OCI-LY7 (cell line): ENCODE data around the gene NMD3. TPM values are rescaled to one million over a fixed set of nuclear protein-coding genes. Genes with fewer than 3 reads are reported as not detected.

Source experiments
- BruUV-seq: library from RNA; stranded (reverse); fragments of 400-500 nt; replicated peaks from 2 replicates; lab custom pipeline; 2021; lab: Mats Ljungman, UMichigan
- CTCF ChIA-PET: fragments of 300-600 bp; sonication (Branson Sonifier 250); formaldehyde crosslinking; loops from one replicate; lab custom pipeline; 2022; ENCODE audit warnings: antibody characterized with exemption; ENCODE audit not compliant: unreplicated experiment; lab: Charles Lee
- POLR2A ChIA-PET: fragments of 300-600 bp; sonication (Branson Sonifier 250); formaldehyde crosslinking; loops from one replicate; lab custom pipeline; 2022; ENCODE audit warnings: antibody characterized with exemption; lab: Charles Lee
- DNase-seq: peaks from one replicate; pipeline ENCODE4 v3.0.0-alpha.2; 2015; ENCODE audit warnings: low spot score
- H2AFZ ChIP-seq: fragments of 200-600 bp; sonication (generic), shearing (Covaris generic); 2 replicates; pipeline ENCODE4 v1.6.1; 2014; ENCODE audit warnings: mild to moderate bottlenecking, antibody characterized with exemption, low read length, moderate library complexity
- H3K27ac ChIP-seq: fragments of 200-600 bp; sonication (generic); 2 replicates; pipeline ENCODE4 v1.5.1; 2014; ENCODE audit warnings: mixed run types, low read depth, mild to moderate bottlenecking, moderate library complexity, low read length, inconsistent platforms; ENCODE audit not compliant: poor library complexity, severe bottlenecking
- H3K36me3 ChIP-seq: fragments of 200-600 bp; sonication (generic); 2 replicates; pipeline ENCODE4 v1.6.1; 2014; ENCODE audit warnings: mild to moderate bottlenecking, antibody characterized with exemption, low read length, moderate library complexity, mixed read lengths; ENCODE audit not compliant: insufficient read depth
- H3K4me1 ChIP-seq: fragments of 200-600 bp; sonication (generic); 2 replicates; pipeline ENCODE4 v1.5.1; 2014; ENCODE audit warnings: mild to moderate bottlenecking, low read length; ENCODE audit not compliant: insufficient read depth, poor library complexity, severe bottlenecking
- H3K4me2 ChIP-seq: fragments of 200-600 bp; sonication (generic); 2 replicates; pipeline ENCODE4 v1.6.1; 2014; ENCODE audit warnings: mild to moderate bottlenecking, low read length
- H3K4me3 ChIP-seq: fragments of 200-600 bp; sonication (generic); 2 replicates; pipeline ENCODE4 v1.5.1; 2014; ENCODE audit warnings: mild to moderate bottlenecking, low read depth, low read length; ENCODE audit not compliant: poor library complexity, severe bottlenecking
- H3K79me2 ChIP-seq: fragments of 200-600 bp; sonication (generic); 2 replicates; pipeline ENCODE4 v1.6.1; 2016; ENCODE audit warnings: low read depth, mild to moderate bottlenecking, low read length, moderate library complexity, mixed read lengths; ENCODE audit not compliant: insufficient read depth
- H3K9me2 ChIP-seq: fragments of 200-600 bp; sonication (generic); 2 replicates; pipeline ENCODE4 v1.6.1; 2016; ENCODE audit warnings: mild to moderate bottlenecking, low read length, mixed read lengths; ENCODE audit not compliant: insufficient read depth
- H3K9me3 ChIP-seq: fragments of 200-600 bp; sonication (generic); 2 replicates; pipeline ENCODE4 v1.6.1; 2014; ENCODE audit warnings: mild to moderate bottlenecking, mixed run types, low read length, mixed read lengths
- H4K20me1 ChIP-seq: fragments of 200-600 bp; sonication (generic); 2 replicates; pipeline ENCODE4 v1.6.1; 2014; ENCODE audit warnings: mild to moderate bottlenecking, antibody characterized with exemption, low read length, moderate library complexity, mixed read lengths; ENCODE audit not compliant: insufficient read depth
- EZH2phosphoT487 ChIP-seq: fragments of 200-600 bp; sonication (generic); IDR thresholded peaks from 2 replicates; pipeline ENCODE4 v1.6.1; 2018; ENCODE audit warnings: low read depth, borderline replicate concordance, mild to moderate bottlenecking, mixed run types, antibody characterized with exemption, low read length, moderate library complexity, mixed read lengths
- intact Hi-C: fragments of 100-400 bp; cut with micrococcal nuclease; formaldehyde crosslinking; loops from one replicate; pipeline ENCODE4 v1.10.0; 2022; ENCODE audit not compliant: unreplicated experiment
- total RNA-seq, 2 experiments: library from RNA; depleted of rRNA in 1 of 2; stranded (reverse); fragments of >200 nt in 1 of 2; shearing (Covaris generic) in 1 of 2; gene quantifications; 2 replicates each; pipeline ENCODE4 v1.2.3, GENCODE V29; 2014 to 2022
- TF ChIP-seq, protein P1 (sequence below): fragments of 200-600 bp; sonication (generic); conservative IDR thresholded peaks from 2 replicates; pipeline ENCODE4 v1.5.1; 2014; ENCODE audit warnings: mild to moderate bottlenecking, antibody characterized with exemption, low read length, moderate library complexity, mixed read lengths

The NMD3 gene
- total RNA-seq, 2 experiments from 2014 or later: 30.0 to 55.2 TPM

DNA sequence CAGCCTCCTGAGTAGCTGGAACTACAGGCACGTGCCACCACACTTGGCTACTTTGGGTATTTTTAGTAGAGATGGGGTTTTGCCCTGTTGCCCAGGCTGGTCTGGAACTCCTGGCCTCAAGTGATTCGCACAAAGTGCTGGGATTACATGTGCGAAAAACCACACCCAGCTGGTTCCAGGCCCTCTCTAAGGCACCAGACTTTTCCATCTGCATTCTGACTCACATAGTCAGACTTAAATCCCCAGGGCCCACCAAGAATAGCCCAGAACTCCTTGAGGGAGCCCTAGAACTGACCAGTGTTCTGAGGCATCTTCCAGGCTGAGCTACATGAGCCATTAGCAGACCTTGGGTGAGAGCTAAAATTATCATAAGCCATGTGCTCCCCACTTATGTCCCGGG lies 68.1 kb downstream of the NMD3 start:
- POLR2A ChIA-PET: interaction anchor here (0.7 kb wide), 1 partner anchor 104 kb away, joined by 3 read pairs; no protein-coding TSS in a partner anchor
- Histone ChIP-seq H3K4me3 (no peak overlapping the region), H3K4me2 (no peak overlapping the region), H3K36me3 (no peaks in the 10 kb centered on the region), H3K27ac (no peak overlapping the region), H4K20me1 (no peaks in the 10 kb centered on the region), H3K4me1 (no peaks in the 10 kb centered on the region), H2AFZ (no peak overlapping the region), H3K9me2 (no peaks in the 10 kb centered on the region), H3K79me2 (no peaks in the 10 kb centered on the region), H3K9me3 (no peaks in the 10 kb centered on the region)
- no peak for DNase-seq
- intact Hi-C loops: no loop called here
- TF ChIP-seq, protein P1, sequence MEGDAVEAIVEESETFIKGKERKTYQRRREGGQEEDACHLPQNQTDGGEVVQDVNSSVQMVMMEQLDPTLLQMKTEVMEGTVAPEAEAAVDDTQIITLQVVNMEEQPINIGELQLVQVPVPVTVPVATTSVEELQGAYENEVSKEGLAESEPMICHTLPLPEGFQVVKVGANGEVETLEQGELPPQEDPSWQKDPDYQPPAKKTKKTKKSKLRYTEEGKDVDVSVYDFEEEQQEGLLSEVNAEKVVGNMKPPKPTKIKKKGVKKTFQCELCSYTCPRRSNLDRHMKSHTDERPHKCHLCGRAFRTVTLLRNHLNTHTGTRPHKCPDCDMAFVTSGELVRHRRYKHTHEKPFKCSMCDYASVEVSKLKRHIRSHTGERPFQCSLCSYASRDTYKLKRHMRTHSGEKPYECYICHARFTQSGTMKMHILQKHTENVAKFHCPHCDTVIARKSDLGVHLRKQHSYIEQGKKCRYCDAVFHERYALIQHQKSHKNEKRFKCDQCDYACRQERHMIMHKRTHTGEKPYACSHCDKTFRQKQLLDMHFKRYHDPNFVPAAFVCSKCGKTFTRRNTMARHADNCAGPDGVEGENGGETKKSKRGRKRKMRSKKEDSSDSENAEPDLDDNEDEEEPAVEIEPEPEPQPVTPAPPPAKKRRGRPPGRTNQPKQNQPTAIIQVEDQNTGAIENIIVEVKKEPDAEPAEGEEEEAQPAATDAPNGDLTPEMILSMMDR: no peak
- no peak for TF ChIP-seq EZH2phosphoT487
- BruUV-seq: no TSS peak
- CTCF ChIA-PET: no interaction called here

DNA sequence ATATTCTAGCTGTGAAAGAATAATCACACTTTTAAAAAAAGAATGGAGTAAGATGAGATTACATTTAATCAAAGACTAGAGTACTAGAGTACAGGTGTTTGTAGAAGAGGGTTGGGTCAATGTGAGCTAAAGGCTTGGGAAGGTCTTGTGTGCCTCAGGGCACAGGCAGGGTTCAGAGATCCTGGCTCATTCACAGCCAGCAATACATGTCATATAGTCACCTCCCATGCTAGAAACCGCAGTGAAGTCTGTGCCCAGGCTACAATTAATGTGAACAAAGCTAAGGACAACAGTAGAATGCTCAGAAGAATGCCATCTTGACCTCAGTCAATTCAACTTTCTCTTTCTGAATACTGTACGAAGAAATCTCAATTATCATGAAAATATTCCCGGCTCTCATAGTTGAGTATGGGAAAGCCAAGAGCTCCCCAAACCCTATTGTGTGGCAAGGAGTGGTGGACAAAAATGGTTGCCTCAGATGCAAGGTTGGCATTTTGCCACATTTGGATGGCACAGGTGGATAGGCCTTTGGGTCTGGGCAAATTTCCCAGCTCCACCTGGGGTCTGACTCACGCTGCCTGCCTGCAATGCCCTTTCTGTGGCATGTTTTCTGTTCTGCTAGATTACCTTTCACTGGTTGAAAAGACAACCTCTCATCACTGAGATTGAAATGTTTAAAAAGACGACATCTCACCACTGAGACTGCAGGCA lies 70.2 kb downstream of the NMD3 start:
- Histone ChIP-seq H3K36me3 (no peaks in the 10 kb centered on the region), H3K79me2 (no peaks in the 10 kb centered on the region), H3K27ac (no peak overlapping the region), H3K4me1 (no peaks in the 10 kb centered on the region), H3K4me3 (no peak overlapping the region), H3K9me2 (no peaks in the 10 kb centered on the region), H2AFZ (no peak overlapping the region), H4K20me1 (no peaks in the 10 kb centered on the region), H3K4me2 (no peak overlapping the region), H3K9me3 (no peaks in the 10 kb centered on the region)
- POLR2A ChIA-PET: interaction anchor here (0.9 kb wide), 1 partner anchor 123 kb away, joined by 3 read pairs; no protein-coding TSS in a partner anchor
- no peak for TF ChIP-seq EZH2phosphoT487
- TF ChIP-seq, protein P1: no peak
- CTCF ChIA-PET: no interaction called here
- intact Hi-C loops: no loop called here
- no TSS peak for BruUV-seq
- DNase-seq: no peak

DNA sequence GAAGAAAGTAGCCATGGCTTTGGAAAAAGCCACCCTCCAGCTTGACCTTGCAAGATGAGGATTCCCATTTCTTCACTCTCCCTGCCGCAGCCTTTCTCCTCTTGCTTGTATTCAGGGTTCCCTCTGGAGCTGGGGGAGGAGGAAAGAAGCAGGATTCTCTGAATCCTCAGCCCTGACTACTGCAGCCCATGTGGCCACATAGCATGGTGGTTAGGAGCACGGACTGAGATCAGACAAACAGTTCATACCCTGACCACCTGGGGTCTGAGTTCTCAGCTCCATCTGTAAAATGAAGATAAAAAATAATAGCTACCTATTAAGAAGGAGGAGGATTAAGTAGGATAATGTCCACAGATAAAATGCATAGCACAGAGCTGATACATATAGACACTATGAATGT lies 72.3 kb downstream of the NMD3 start:
- TF ChIP-seq EZH2phosphoT487: no peak
- TF ChIP-seq, protein P1: no peak
- Histone ChIP-seq H3K9me3 (no peaks in the 10 kb centered on the region), H3K27ac (no peak overlapping the region), H3K4me2 (no peak overlapping the region), H3K4me3 (no peak overlapping the region), H2AFZ (no peak overlapping the region), H3K36me3 (no peaks in the 10 kb centered on the region), H3K4me1 (no peaks in the 10 kb centered on the region), H3K79me2 (no peaks in the 10 kb centered on the region), H3K9me2 (no peaks in the 10 kb centered on the region), H4K20me1 (no peaks in the 10 kb centered on the region)
- DNase-seq: no peak
- intact Hi-C loops: no loop called here
- BruUV-seq: no TSS peak
- ChIA-PET CTCF (no interaction called here), POLR2A (no interaction called here)
